CD14-positive monocyte (primary cell): Measurements from ENCODE around the gene ADK. TPM values are rescaled to one million over a fixed set of nuclear protein-coding genes. Genes with fewer than 3 reads are reported as not detected.

Experiments used
- DNase-seq, 3 donors: peaks; one replicate each; pipeline ENCODE4 v3.0.0-alpha.2; 2011 to 2022
- H2AFZ ChIP-seq: 2 replicates; pipeline ENCODE4 v1.6.0; 2012; ENCODE audit warnings: mild to moderate bottlenecking, low read depth, low read length, inconsistent platforms; ENCODE audit not compliant: insufficient read depth, poor library complexity, severe bottlenecking
- H3K27ac ChIP-seq, 2 donors: 1 replicate in 1 of 2; 2 replicates in 1 of 2; pipeline ENCODE4 v1.5.1; 2012 to 2013; ENCODE audit warnings: low read length in 2 of 2, control low read depth in 1 of 2, inconsistent platforms in 1 of 2, low read depth in 1 of 2, mild to moderate bottlenecking in 1 of 2
- H3K27me3 ChIP-seq, 2 donors: one replicate each; pipeline versions ENCODE4 v1.6.0 to v1.6.1; 2011 to 2013; ENCODE audit warnings: low read length in 2 of 2; ENCODE audit not compliant: control insufficient read depth in 2 of 2, insufficient read depth in 2 of 2
- H3K36me3 ChIP-seq, 2 donors: replicated peaks in 1 of 2; 1 replicate in 1 of 2; 2 replicates in 1 of 2; pipeline versions ENCODE4 v1.5.1 to v1.6.1; 2012 to 2013; ENCODE audit warnings: low read length in 2 of 2, control low read depth in 1 of 2, inconsistent platforms in 1 of 2, mild to moderate bottlenecking in 1 of 2; ENCODE audit not compliant: insufficient read depth in 2 of 2, control insufficient read depth in 1 of 2
- H3K4me1 ChIP-seq, 2 donors: 1 replicate in 1 of 2; 2 replicates in 1 of 2; pipeline versions ENCODE4 v1.5.1 to v1.6.1; 2012 to 2013; ENCODE audit warnings: low read length in 2 of 2, control low read depth in 1 of 2, inconsistent platforms in 1 of 2, mild to moderate bottlenecking in 1 of 2, moderate library complexity in 1 of 2; ENCODE audit not compliant: insufficient read depth in 2 of 2, control insufficient read depth in 1 of 2
- H3K4me2 ChIP-seq: replicated peaks from 2 replicates; pipeline ENCODE3; 2012; ENCODE audit warnings: low read length, moderate library complexity, mild to moderate bottlenecking; ENCODE audit not compliant: poor library complexity, severe bottlenecking; ENCODE audit errors: extremely low read depth
- H3K4me3 ChIP-seq, 3 experiments: fragments of 200-600 bp in 1 of 3; sonication (generic) in 1 of 3; replicated peaks in 1 of 3; 1 replicate in 2 of 3; 2 replicates in 1 of 3; pipeline ENCODE4 v1.5.1; 2011 to 2013; ENCODE audit warnings: low read length in 3 of 3, mild to moderate bottlenecking in 3 of 3, control low read depth in 2 of 3, low read depth in 2 of 3, inconsistent platforms in 1 of 3, moderate library complexity in 1 of 3
- H3K79me2 ChIP-seq: 2 replicates; pipeline ENCODE4 v1.6.0; 2012; ENCODE audit warnings: mild to moderate bottlenecking, control low read depth, inconsistent platforms, low read length, moderate library complexity; ENCODE audit not compliant: insufficient read depth
- H3K9ac ChIP-seq: 2 replicates; pipeline ENCODE4 v1.6.0; 2017; ENCODE audit warnings: low read length, mild to moderate bottlenecking; ENCODE audit not compliant: insufficient read depth, poor library complexity, severe bottlenecking
- H3K9me3 ChIP-seq, 2 donors: replicated peaks in 1 of 2; 1 replicate in 1 of 2; 2 replicates in 1 of 2; pipeline versions ENCODE4 v1.5.1 to v1.6.1; 2012 to 2013; ENCODE audit warnings: low read length in 2 of 2, control low read depth in 1 of 2; ENCODE audit not compliant: control insufficient read depth in 1 of 2, insufficient read depth in 1 of 2
- H4K20me1 ChIP-seq: 2 replicates; pipeline ENCODE4 v1.6.0; 2012; ENCODE audit warnings: mild to moderate bottlenecking, low read length, control low read depth, moderate library complexity; ENCODE audit not compliant: insufficient read depth
- H3K27ac Mint-ChIP-seq, 7 donors: one replicate each; pipeline ENCODE4 v1.8.0; 2020; ENCODE audit warnings: mild to moderate bottlenecking in 7 of 7, mixed read lengths in 7 of 7, moderate library complexity in 6 of 7, inconsistent platforms in 2 of 7
- H3K27me3 Mint-ChIP-seq, 3 donors: one replicate each; pipeline ENCODE4 v1.8.0; 2021 to 2022; ENCODE audit warnings: low read depth in 3 of 3, mild to moderate bottlenecking in 3 of 3, mixed read lengths in 3 of 3, moderate library complexity in 3 of 3, inconsistent platforms in 1 of 3
- H3K36me3 Mint-ChIP-seq, 2 donors: one replicate each; pipeline ENCODE4 v1.8.0; 2020; ENCODE audit warnings: mixed read lengths in 2 of 2, inconsistent platforms in 1 of 2, mild to moderate bottlenecking in 1 of 2
- H3K4me1 Mint-ChIP-seq: one replicate; pipeline ENCODE4 v1.8.0; 2020; ENCODE audit warnings: mild to moderate bottlenecking, mixed read lengths
- H3K4me3 Mint-ChIP-seq, 2 donors: one replicate each; pipeline ENCODE4 v1.8.0; 2020; ENCODE audit warnings: mild to moderate bottlenecking in 2 of 2, mixed read lengths in 2 of 2, moderate library complexity in 1 of 2
- H3K9me3 Mint-ChIP-seq, 7 donors: one replicate each; pipeline ENCODE4 v1.8.0; 2020 to 2022; ENCODE audit warnings: mixed read lengths in 7 of 7, mild to moderate bottlenecking in 6 of 7, moderate library complexity in 6 of 7, inconsistent platforms in 2 of 7
- CTCF ChIP-seq: fragments of 200-600 bp; IDR thresholded peaks from one replicate; pipeline ENCODE4 v1.8.0; 2022; ENCODE audit warnings: antibody characterized with exemption, mild to moderate bottlenecking
- WGBS: methylation state at CpG from one replicate; pipeline ENCODE4 v1.1.5; 2013; ENCODE audit warnings: missing lambda C conversion rate; ENCODE audit not compliant: insufficient coverage; 5-methylcytosine and 5-hydroxymethylcytosine counted together
- intact Hi-C, 2 donors: fragments of 100-400 bp; cut with micrococcal nuclease; formaldehyde crosslinking; loops; one replicate each; pipeline versions ENCODE4 v1.15.0 to v1.15.1; 2023
- polyA plus RNA-seq, 3 donors: library from polyadenylated mRNA; depleted of rRNA in 1 of 3; unstranded in 2 of 3; stranded (reverse) in 1 of 3; fragments of 300-500 nt in 2 of 3; fragments of >200 nt in 1 of 3; fragmentation: Illumina TruSeq in 2 of 3; gene quantifications; 1 replicate in 2 of 3; 2 replicates in 1 of 3; pipeline ENCODE4 v1.2.3, GENCODE V29; 2012 to 2021

The ADK gene
- polyA plus RNA-seq, 3 donors: 6.4 to 38.2 (median 35.7) TPM

GRCh38 chr10:74675484-74675883, 524.5 kb downstream of the ADK start:
- H3K27ac Mint-ChIP-seq: no peak overlapping the region
- H3K9me3 Mint-ChIP-seq: peaks cover 8 to 16% (median 13%) of the 10 kb centered on the region in 7 donors

DNA sequence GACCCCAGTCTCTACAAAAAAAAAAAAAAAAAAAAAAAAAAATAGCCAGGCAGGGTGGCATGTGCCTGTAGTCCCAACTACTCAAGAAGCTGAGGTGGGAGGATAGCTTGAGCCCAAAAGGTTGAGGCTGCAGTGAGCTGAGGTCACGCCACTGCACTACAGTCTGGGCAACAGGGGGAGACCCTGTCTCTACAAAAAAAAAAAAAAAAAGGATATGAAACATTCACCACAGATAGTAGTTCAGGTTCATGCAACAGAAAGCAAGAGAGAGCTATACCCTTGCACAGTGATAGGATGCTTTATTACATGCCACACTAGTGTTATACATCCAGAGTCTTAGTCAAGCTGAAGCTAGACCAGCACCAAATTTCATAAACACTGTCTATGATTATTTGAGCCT, 526.9 kb downstream of the ADK start:
- H3K4me2 ChIP-seq: no peak overlapping the region
- Mint-ChIP-seq H3K4me3 (no peak overlapping the region), H3K27ac (no peak overlapping the region), H3K4me1 (peaks cover 1% of the 10 kb centered on the region), H3K36me3 (peaks cover 27 to 30% of the 10 kb centered on the region in 2 donors), H3K9me3 (peaks cover 6 to 13% (median 13%) of the 10 kb centered on the region in 7 donors), H3K27me3 (no peaks in the 10 kb centered on the region)
- H2AFZ ChIP-seq: no peak overlapping the region
- TF ChIP-seq CTCF: no peak
- no peaks in the 10 kb centered on the region for H3K27me3 ChIP-seq
- H3K4me1 ChIP-seq: no peaks in the 10 kb centered on the region
- peaks cover 10 to 12% of the 10 kb centered on the region in 2 donors for H3K9me3 ChIP-seq
- intact Hi-C loops: no loop called here
- no peak overlapping the region for H3K9ac ChIP-seq
- no peak for DNase-seq
- no peak overlapping the region for H3K27ac ChIP-seq
- no peaks in the 10 kb centered on the region for H3K79me2 ChIP-seq
- H3K4me3 ChIP-seq: no peak overlapping the region
- no peaks in the 10 kb centered on the region for H4K20me1 ChIP-seq
- WGBS: no CpG with 5 or more reads among the region's 1 CpG
- H3K36me3 ChIP-seq: peaks cover 14 to 19% of the 10 kb centered on the region in 2 donors

More at GRCh38 chr10:74675484-74675883, 524.5 kb downstream of the ADK start:
- Histone ChIP-seq H3K27me3 (no peaks in the 10 kb centered on the region), H3K79me2 (no peaks in the 10 kb centered on the region), H3K4me1 (no peaks in the 10 kb centered on the region), H3K4me3 (no peak overlapping the region), H3K27ac (no peak overlapping the region), H3K4me2 (no peak overlapping the region), H3K9me3 (peaks cover 12% of the 10 kb centered on the region in 2 donors), H3K9ac (no peak overlapping the region), H3K36me3 (peaks cover 31 to 36% of the 10 kb centered on the region in 2 donors), H2AFZ (no peak overlapping the region), H4K20me1 (no peaks in the 10 kb centered on the region)
- Mint-ChIP-seq H3K27me3 (no peaks in the 10 kb centered on the region), H3K4me3 (no peak overlapping the region), H3K36me3 (peaks cover 36 to 40% of the 10 kb centered on the region in 2 donors), H3K4me1 (no peaks in the 10 kb centered on the region)
- intact Hi-C loops: no loop called here
- no peak for TF ChIP-seq CTCF
- DNase-seq: no peak
